DND-41 (cell line): Measurements from ENCODE around the gene MATR3.

Experiments used
- CTCF ChIP-seq: IDR thresholded peaks from 2 replicates; pipeline ENCODE4 v1.5.1; 2012; ENCODE audit warnings: borderline replicate concordance, low read length, moderate library complexity, mild to moderate bottlenecking; ENCODE audit not compliant: poor library complexity, severe bottlenecking; ENCODE audit errors: extremely low read depth
- EZH2 ChIP-seq: IDR thresholded peaks from 3 replicates; pipeline ENCODE4 v1.6.1; 2012; ENCODE audit warnings: borderline replicate concordance, low read depth, mild to moderate bottlenecking, moderate library complexity, low read length, inconsistent platforms; ENCODE audit not compliant: severe bottlenecking

GRCh38 chr5:139378101-139378825 is 84.7 kb downstream of the MATR3 start:
- TF ChIP-seq CTCF (no peak), EZH2 (no peak)
